ENCODE measurements around the gene FBN2.

FBN2 gene

DNA sequence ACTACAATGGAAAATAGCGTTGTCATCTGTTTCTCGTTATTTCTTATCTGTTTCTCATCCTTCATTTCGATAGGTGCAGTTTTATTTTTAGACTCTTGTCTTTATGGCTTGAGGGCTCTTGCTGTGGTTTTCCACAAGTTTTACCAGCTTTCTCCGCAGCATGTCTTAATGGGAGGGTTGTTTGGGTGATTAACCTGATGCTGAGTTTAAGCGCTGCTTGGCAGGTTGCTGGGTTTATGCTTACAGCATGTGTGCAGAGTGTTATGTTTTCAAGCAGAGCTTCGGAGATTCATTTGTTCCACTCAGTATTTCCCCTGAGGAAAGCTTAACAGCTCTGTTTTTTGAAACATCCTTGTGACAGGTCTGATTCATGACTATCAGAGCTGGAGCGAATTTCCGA is 300.5 kb downstream of the FBN2 start:
- DNase-seq: no peak

DNA sequence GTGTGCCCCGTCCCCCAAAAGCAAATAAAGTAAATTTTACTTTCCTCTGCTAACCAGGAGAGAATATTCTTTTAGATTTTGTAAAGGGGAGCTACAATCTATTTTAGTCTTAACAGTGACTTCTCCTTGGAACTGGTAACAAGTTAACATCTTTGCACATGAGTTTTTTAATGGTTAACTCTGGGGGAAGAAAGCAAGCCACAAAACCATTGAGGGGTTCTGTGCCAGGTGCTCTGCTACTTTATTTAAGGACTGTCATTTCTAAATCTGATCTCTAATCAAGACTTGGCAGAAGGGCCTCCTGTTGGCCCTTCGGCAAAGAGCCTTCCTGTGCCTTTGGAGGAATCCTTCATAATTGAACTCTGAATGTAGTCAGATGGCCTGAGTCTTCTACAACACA is 301.0 kb downstream of the FBN2 start:
- no peak for DNase-seq

GRCh38 chr5:128236334-128236733 is 301.7 kb downstream of the FBN2 start:
- no peak for DNase-seq

DNA sequence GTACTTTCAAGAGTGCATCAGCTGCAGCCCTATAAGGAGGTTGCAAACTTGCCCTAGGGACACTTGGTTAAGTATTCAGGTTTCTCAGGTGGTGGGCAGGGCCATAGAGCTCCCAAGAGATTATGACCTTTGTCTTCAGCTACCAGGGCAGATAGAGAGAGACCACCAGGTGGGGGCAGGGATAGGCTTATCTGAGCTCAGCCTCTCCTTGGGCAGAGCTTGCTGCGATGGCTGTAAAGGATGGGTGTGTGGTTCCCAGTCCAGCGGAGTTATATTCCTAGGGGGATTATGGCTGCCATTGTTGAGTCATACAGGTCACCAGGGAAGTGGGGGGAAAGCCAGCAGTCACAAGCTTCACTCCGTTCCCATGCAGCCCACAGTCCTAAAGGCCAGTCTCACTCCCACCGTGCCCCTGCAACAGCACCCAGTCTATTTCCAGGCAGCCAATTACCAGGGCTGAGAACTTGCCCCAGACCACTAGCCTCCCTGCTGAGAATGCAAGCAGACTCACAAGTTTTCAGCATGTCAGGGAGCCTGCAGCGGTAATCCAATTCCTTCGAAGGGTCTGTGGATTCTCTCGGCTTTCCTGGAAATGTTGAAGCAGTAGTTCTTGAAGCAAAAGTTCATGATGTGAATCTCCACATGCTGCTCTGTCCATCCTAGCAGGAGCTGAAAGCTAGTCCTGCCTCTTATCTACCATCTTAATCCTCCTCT is 303.0 kb downstream of the FBN2 start:
- DNase-seq: no peak

DNA sequence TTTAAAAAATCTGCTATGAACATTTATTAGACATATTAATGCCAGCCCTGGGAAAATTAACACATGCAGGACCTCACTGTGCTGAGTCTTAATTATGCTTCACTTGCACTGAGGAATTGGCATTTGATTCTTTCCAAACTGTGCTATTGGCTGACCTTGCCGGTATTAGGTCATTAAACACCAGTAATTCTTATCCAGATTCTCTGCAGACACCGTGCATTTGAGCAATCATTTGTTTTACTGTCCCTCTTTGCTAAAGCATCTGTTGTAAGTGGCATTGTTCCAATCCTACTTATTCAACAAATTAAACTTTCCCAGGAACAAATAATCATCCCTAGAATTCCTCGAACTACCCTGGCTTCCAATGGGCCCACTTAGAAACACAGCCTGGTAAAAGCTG is 309.5 kb downstream of the FBN2 start:
- DNase-seq: no peak

DNA sequence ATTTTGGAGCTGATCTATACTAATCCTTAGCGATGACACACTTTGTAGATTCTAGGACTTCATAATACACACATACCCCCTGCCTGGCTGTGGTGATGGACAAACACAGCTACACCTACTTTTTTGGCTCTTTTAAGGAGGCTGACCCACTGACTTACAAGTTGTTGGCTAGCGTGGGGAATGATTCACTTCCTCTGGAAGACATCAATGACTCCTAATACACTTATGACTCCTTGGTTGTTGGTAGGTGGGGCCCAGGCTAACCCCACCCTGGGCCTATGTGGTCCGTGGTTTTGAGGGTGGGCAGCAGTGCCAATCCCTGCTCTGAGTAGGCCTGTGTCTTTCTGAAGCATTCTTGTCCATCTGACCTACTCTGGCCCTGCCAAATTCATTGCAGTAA is 310.0 kb downstream of the FBN2 start:
- DNase-seq: no peak

DNA sequence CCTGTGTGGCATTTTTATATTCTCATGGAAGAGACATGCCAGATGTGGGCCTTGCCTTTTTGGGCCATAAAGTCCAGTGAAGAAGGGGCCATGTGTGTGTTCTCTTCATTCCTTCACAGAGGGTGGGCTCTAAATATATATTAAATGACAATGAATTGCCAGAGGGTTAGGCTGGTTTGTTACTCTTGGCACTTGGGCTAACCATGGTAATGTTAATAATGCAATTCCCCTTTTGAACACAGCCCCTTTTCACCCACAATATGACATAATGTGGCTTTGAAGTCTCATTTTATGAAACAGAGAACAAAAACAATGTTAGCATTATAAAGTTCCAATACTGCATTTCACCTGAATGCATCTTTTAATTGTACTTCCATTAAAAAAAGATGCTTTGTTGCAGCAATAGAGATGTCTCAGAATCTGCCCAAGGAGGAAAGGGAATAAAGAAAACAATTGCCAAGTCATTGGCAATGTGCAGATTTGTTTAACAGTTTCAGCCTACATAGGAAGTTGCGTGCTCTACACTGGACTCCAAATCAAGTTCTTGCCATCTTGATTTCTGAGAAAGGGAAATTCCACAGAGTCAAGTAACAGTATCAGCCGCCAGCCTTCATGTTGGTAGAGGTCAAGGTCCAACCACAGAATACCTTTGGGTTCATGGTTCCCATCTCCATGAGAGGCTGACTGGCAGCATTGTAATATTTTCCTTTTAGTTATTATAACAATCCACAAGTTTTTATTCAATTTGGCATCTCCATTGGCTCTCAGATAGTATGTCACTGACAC is 312.6 kb downstream of the FBN2 start:
- DNase-seq: no peak

DNA sequence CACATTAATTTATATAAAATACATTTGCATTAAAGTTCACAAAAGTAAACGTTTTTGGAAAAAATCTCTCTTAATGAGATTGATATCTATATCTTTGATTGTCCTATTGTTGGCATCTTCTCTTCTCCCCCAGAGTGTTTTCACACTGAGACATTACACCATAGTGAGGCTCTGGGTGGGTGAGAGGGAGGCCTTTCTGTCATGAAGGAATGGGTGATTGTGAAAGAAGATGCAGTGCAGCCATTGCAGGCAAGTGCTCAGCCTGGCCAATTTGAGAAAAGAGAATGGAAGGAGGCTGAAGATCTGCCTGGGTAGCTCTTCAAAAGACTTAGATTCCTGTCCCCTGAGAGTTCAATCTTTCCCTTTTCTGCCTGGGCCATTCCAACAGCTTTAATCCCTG is 313.7 kb downstream of the FBN2 start:
- no peak for DNase-seq

GRCh38 chr5:128220841-128221240 is 317.2 kb downstream of the FBN2 start:
- no peak for DNase-seq

DNA sequence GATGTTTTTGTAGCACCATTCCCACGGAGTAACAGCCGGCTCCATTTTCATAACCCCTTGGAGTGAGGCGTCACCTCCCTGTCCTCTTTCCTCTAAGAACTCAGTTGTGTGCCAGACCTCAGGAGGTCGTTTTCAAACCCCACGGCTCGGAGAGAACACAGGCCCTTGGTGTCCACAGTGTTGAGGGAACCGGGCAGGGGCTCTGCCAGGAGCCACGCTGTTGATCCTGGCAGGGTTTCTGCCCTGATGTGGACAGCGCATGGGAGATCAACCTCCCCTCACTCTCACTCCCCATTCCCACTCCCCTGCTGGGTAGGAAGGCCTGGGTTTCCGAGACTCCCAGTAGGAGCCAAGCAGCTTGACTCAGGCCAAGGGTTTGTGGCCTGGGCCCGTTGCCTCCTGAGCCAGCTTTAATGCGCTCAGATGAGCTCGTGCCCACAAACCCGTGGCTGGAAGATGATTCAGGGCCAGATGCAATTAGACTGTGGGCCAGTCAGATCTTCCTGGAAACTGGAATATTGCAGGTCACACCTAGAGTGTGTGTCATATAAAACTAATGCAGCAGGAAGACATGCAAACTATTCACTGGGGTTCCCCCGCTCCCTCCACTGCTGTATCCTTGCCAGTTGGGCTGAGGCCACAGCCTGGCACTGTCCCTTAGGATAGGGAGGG is 321.0 kb downstream of the FBN2 start:
- no peak for DNase-seq

DNA sequence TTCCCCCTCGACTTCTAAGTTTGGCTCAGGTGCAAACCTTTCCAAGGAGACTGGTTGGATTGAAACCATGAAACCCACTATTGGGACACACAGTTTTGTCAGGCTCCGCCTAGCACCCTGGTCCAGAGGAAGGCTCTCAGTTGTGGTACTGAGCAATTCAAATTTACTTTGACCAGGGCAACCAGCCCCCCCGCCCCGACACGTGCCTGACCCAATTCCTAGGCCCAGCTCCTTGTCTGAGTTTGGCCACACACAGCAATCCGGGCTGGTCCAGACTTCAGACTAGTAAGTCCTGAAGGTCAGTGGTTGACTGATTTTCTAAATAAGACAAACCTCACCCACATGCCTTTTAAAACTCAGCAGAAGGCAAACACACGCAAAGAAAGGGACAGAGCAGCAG is 321.8 kb downstream of the FBN2 start:
- no peak for DNase-seq

DNA sequence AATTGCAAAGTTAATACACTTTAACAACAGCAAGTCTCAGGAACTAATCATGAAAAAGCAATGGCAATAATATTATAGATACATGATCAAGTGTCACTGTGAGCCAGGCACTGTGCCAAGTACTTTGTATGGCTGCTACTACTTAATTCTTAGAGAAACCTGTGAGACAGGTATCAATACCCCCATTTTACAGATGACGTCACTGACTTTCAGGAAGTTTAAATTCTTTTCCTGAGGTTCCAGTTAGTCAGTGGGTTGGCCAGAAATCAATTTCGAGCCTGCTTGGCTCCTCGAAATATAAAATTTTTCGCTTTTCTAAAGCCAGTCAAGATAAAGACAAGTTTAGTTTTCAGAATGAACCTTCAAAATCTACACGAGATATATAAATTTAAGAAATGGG is 324.2 kb downstream of the FBN2 start:
- DNase-seq: no peak

DNA sequence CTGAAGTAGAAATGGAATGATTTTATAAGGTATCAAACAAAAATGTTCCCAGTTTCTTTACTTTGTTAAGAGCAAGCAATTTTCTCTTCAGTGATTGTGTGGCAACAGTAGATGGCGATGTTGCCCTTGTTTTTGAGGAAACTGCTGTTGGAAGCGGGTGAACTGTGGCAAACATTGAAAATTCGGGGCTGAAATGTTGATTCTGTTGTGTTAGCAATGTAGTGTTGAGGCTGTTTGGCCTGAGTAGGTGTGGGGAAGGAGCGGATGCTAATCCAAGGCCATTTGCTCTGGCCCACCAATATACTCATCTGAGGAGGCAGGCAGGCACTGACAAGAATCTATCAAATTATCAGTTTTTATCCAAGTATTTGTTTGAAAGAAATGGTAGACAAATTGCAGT is 324.7 kb downstream of the FBN2 start:
- no peak for DNase-seq

GRCh38 chr5:128212191-128212806 is 325.7 kb downstream of the FBN2 start:
- DNase-seq: no peak

GRCh38 chr5:128208436-128208835 is 329.6 kb downstream of the FBN2 start:
- no peak for DNase-seq
